Endothelial cell (in vitro differentiated cells): ENCODE results near the gene NFATC1. TPM values are rescaled to one million over a fixed set of nuclear protein-coding genes. Genes with fewer than 3 reads are reported as not detected.

ENCODE experiments used
- DNase-seq: peaks from one replicate; pipeline ENCODE4 v3.0.0; 2021; ENCODE audit warnings: low spot score
- H3K27ac Mint-ChIP-seq: one replicate; pipeline ENCODE4 v1.8.0; 2021; ENCODE audit warnings: mixed read lengths, inconsistent platforms; ENCODE audit not compliant: unreplicated experiment
- H3K27me3 Mint-ChIP-seq: one replicate; pipeline ENCODE4 v1.8.0; 2021; ENCODE audit warnings: mild to moderate bottlenecking, moderate library complexity, mixed read lengths, inconsistent platforms; ENCODE audit not compliant: unreplicated experiment
- H3K36me3 Mint-ChIP-seq: one replicate; pipeline ENCODE4 v1.8.0; 2021; ENCODE audit warnings: mild to moderate bottlenecking, low read depth, mixed read lengths, inconsistent platforms; ENCODE audit not compliant: unreplicated experiment
- H3K4me1 Mint-ChIP-seq: one replicate; pipeline ENCODE4 v1.8.0; 2021; ENCODE audit warnings: mild to moderate bottlenecking, mixed read lengths, inconsistent platforms; ENCODE audit not compliant: unreplicated experiment
- H3K4me3 Mint-ChIP-seq: one replicate; pipeline ENCODE4 v1.8.0; 2021; ENCODE audit warnings: mild to moderate bottlenecking, mixed read lengths, inconsistent platforms; ENCODE audit not compliant: unreplicated experiment
- H3K9me3 Mint-ChIP-seq: one replicate; pipeline ENCODE4 v1.8.0; 2021; ENCODE audit warnings: mixed read lengths, inconsistent platforms; ENCODE audit not compliant: unreplicated experiment
- total RNA-seq: library from RNA; stranded (reverse); fragmentation: NEBNext Ultra II Directional; extraction: Animal tissue kit (Norgen Biotek cat#: 25700); gene quantifications from one replicate; pipeline ENCODE4 v1.2.1, GENCODE V29; 2021; ENCODE audit not compliant: unreplicated experiment
- TF ChIP-seq, protein P1 (sequence below): fragments of 200-600 bp; sonication (generic); IDR thresholded peaks from one replicate; pipeline ENCODE4 v1.5.0; 2021; ENCODE audit warnings: antibody characterized with exemption; ENCODE audit not compliant: unreplicated experiment

NFATC1 gene
- total RNA-seq, 1 donor from 2014 or later = 40.6 TPM

DNA sequence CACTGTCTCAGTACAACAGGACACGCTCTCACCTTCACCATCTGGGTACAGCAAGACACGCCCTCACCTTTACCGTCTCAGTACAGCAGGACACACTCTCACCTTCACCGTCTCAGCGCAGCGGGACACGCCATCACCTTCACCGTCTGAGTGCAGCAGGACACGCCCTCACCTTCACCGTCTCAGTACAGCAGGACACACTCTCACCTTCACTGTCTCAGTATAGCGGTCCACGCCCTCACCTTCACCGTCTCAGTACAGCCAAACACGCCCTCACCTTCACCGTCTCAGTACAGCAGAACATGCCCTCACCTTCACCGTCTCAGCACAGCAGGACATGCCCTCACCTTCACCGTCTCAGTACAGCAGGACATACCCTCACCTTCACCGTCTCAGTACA, 174.0 kb downstream of the NFATC1 start:
- H3K36me3 Mint-ChIP-seq = peaks cover 6% of the 10 kb centered on the region
- no peak overlapping the region for H3K27ac Mint-ChIP-seq
- TF ChIP-seq, protein P1, sequence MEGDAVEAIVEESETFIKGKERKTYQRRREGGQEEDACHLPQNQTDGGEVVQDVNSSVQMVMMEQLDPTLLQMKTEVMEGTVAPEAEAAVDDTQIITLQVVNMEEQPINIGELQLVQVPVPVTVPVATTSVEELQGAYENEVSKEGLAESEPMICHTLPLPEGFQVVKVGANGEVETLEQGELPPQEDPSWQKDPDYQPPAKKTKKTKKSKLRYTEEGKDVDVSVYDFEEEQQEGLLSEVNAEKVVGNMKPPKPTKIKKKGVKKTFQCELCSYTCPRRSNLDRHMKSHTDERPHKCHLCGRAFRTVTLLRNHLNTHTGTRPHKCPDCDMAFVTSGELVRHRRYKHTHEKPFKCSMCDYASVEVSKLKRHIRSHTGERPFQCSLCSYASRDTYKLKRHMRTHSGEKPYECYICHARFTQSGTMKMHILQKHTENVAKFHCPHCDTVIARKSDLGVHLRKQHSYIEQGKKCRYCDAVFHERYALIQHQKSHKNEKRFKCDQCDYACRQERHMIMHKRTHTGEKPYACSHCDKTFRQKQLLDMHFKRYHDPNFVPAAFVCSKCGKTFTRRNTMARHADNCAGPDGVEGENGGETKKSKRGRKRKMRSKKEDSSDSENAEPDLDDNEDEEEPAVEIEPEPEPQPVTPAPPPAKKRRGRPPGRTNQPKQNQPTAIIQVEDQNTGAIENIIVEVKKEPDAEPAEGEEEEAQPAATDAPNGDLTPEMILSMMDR = no peak
- DNase-seq = no peak
- H3K27me3 Mint-ChIP-seq = peaks cover 8% of the 10 kb centered on the region
- peaks cover 20% of the 10 kb centered on the region for H3K4me1 Mint-ChIP-seq
- no peaks in the 10 kb centered on the region for H3K9me3 Mint-ChIP-seq
- no peak overlapping the region for H3K4me3 Mint-ChIP-seq

DNA sequence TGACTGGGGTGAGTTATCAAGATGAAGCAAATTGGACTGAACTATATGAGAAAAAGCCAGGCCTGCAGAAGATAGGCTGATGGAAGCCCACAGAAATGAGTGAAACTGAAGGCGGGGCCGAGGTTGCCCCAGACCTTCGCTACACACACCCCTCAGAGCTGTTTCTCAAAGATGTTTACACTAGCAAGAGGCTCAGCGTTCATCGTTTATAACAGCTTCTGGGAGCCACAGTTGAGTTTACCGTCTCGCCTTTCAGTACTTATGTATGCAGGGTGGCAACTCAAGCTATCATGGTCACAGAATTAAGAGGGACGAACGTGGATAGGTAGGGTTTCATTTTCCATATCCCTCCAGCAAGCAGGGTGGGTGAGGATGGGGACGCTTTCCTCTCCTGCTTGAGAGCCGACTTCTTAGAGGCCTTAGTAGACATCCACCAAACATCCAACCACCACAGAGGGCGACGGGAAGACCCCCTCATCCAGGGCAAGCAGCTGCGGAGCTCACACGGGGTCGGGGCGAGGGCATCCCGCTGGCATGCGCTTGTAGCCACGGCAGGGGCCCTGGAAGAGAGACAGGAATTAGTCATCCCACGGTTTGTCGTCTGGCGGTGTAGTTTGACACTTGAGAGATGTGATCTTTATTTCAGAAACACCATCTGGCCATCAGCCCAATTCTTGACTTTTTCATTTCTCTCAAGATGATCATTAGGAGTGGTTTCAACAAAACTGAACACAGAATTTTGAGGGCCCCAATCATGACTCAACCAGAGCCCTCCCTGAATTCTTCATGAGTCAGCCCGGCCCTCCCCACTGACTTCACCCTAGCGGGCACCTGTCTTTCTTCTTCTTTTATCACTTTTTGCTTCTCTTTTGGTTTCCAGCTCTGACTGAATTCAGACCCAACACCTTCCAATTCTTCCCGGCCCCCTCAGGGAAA, 174.8 kb downstream of the NFATC1 start:
- Mint-ChIP-seq H3K9me3 (no peaks in the 10 kb centered on the region), H3K4me1 (peaks cover 20% of the 10 kb centered on the region), H3K27me3 (peaks cover 10% of the 10 kb centered on the region), H3K27ac (no peak overlapping the region), H3K4me3 (no peak overlapping the region), H3K36me3 (peaks cover 6% of the 10 kb centered on the region)
- DNase-seq = no peak
- TF ChIP-seq, protein P1 = no peak

DNA sequence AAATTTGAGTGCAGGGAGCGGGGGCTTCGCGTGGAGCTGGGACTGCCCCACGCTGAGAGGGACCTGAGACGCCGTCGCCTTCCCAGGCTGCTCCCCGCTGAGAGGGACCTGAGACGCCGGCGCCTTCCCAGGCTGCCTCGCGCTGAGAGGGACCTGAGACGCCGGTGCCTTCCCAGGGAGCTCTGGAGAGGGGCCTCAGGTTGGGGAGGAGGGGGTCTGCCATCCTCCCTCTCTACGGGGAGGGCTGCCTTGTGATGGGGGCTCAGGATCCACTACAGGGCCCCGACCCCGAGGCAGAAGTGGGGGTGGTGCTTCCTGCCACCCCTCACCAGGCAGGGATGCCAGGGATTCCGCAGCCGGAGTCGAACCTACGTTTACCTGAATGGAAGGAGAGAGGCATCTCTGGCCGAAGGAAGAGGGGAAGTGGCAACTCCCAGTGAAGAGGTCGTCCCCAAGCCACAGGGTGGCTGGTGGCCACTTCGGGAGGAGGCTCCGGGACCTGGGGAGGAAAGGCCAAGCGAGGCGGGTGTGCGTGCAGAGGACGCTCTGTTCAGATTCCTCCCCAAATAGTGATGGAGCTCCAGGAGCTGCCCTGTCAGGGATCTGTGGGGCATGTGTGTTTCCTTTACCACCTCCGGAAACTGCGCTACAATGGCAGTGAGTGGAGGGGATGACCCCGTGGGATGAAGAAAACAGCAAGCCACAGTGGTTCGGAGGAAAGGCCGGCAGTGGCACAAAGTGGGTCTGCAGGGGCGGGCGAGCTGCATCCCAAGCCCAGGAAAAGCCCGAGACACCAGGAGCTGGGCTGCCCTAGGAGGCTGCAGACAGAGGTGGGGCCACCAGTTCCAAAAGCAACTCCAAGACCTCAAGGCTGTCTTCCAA, 175.7 kb downstream of the NFATC1 start:
- H3K9me3 Mint-ChIP-seq = no peaks in the 10 kb centered on the region
- no peak for DNase-seq
- peaks cover 11% of the 10 kb centered on the region for H3K27me3 Mint-ChIP-seq
- no peak overlapping the region for H3K4me3 Mint-ChIP-seq
- H3K27ac Mint-ChIP-seq = no peak overlapping the region
- peaks cover 6% of the 10 kb centered on the region for H3K36me3 Mint-ChIP-seq
- TF ChIP-seq, protein P1 = no peak
- peaks cover 19% of the 10 kb centered on the region for H3K4me1 Mint-ChIP-seq

DNA sequence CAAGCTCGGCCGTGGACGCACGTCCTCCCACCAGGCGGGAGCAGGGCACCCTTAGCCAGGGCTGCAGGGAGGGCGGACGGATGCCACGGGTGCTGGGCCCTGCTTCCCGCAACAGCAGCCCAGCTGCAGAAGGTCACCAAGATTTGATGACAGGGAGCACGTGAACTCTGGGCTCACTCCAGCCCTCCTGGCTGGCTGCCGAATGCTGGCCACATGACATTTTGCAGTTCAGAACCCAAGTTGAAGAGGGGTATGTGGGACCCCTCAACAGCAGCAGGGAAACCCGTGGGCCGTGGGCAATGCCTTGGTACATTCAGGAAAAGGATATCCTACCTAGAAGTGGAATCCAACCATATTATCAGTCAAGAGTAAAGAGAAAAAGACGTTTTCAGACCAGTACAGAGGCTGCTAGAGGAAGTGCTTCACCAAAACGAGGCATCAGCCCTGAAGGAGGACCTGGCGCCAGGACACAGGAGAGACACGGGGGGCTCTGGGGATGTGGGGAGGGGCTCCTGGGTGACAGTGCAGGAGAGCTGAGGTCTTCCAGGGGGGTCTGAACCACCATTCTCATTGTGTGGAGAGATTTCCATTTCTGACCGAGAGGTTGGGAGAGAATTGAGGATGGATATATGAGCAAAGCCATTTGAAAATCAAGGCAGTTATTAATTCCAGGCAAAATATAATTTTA, 176.5 kb downstream of the NFATC1 start:
- H3K36me3 Mint-ChIP-seq = peaks cover 6% of the 10 kb centered on the region
- peaks cover 12% of the 10 kb centered on the region for H3K4me1 Mint-ChIP-seq
- H3K27ac Mint-ChIP-seq = no peak overlapping the region
- peaks cover 11% of the 10 kb centered on the region for H3K27me3 Mint-ChIP-seq
- H3K9me3 Mint-ChIP-seq = no peaks in the 10 kb centered on the region
- TF ChIP-seq, protein P1 = no peak
- no peak for DNase-seq
- H3K4me3 Mint-ChIP-seq = no peak overlapping the region
